ENCODE data around the gene TFB1M.
A peak's percentile ranks its signal among the peaks of the same experiment; 100 is the strongest.

Gene TFB1M

GRCh38 chr6:155333414-155333813, 19.1 kb upstream of the TFB1M start:
- peak overlapping the region; percentile 51 for H3K4me2 ChIP-seq (ENCODE audit: low read length)
- no peak overlapping the region for H3K4me3 ChIP-seq (ENCODE audit: low read length)
- TF ChIP-seq CTCF (IDR thresholded peaks at IDR 0.05; ENCODE audit: low read depth, low read length) (no peak), EZH2phosphoT487 (IDR thresholded peaks at IDR 0.05; ENCODE audit: low read depth) (no peak)
- H3K27me3 ChIP-seq (ENCODE audit: low read depth, low read length) = no peaks in the 10 kb centered on the region
- no peaks in the 10 kb centered on the region for H3K36me3 ChIP-seq (replicated peaks; ENCODE audit: low read depth, low read length)
- H3K27ac ChIP-seq (ENCODE audit: low read length) = no peak overlapping the region
- H2AFZ ChIP-seq (ENCODE audit: low read depth, low read length) = peak overlapping the region; percentile 70; the same call in 1 of the 2 replicates
- H3K4me1 ChIP-seq (ENCODE audit: low read length) = peaks cover 9% of the 10 kb centered on the region
- H3K79me2 ChIP-seq (ENCODE audit: low read length) = no peaks in the 10 kb centered on the region
- no peaks in the 10 kb centered on the region for H4K20me1 ChIP-seq (ENCODE audit: insufficient read depth, low read length)
- H3K9me3 ChIP-seq (ENCODE audit: insufficient read depth, low read length) = no peaks in the 10 kb centered on the region
- H3K9ac ChIP-seq (ENCODE audit: low read length) = 0 out of 2 replicates have a peak overlapping the region, but pooled peaks have one; percentile 10

GRCh38 chr6:155330922-155331321, 16.6 kb upstream of the TFB1M start:
- no peaks in the 10 kb centered on the region for H4K20me1 ChIP-seq (ENCODE audit: insufficient read depth, low read length)
- no peak overlapping the region for H3K4me3 ChIP-seq (ENCODE audit: low read length)
- H3K27ac ChIP-seq (ENCODE audit: low read length) = no peak overlapping the region
- H3K36me3 ChIP-seq (replicated peaks; ENCODE audit: low read depth, low read length) = no peaks in the 10 kb centered on the region
- H3K9me3 ChIP-seq (ENCODE audit: insufficient read depth, low read length) = no peaks in the 10 kb centered on the region
- H3K4me1 ChIP-seq (ENCODE audit: low read length) = peaks cover 9% of the 10 kb centered on the region
- no peak overlapping the region for H2AFZ ChIP-seq (ENCODE audit: low read depth, low read length)
- no peak overlapping the region for H3K9ac ChIP-seq (ENCODE audit: low read length)
- H3K27me3 ChIP-seq (ENCODE audit: low read depth, low read length) = no peaks in the 10 kb centered on the region
- no peak for TF ChIP-seq CTCF (IDR thresholded peaks at IDR 0.05; ENCODE audit: low read depth, low read length)
- no peaks in the 10 kb centered on the region for H3K79me2 ChIP-seq (ENCODE audit: low read length)
- no peak overlapping the region for H3K4me2 ChIP-seq (ENCODE audit: low read length)

GRCh38 chr6:155330133-155330734, 15.9 kb upstream of the TFB1M start:
- Histone ChIP-seq H3K36me3 (replicated peaks; ENCODE audit: low read depth, low read length) (no peaks in the 10 kb centered on the region), H2AFZ (ENCODE audit: low read depth, low read length) (no peak overlapping the region), H3K9me3 (ENCODE audit: insufficient read depth, low read length) (no peaks in the 10 kb centered on the region), H3K27me3 (ENCODE audit: low read depth, low read length) (no peaks in the 10 kb centered on the region), H4K20me1 (ENCODE audit: insufficient read depth, low read length) (no peaks in the 10 kb centered on the region), H3K4me3 (ENCODE audit: low read length) (no peak overlapping the region), H3K4me1 (ENCODE audit: low read length) (peaks cover 9% of the 10 kb centered on the region), H3K9ac (ENCODE audit: low read length) (no peak overlapping the region), H3K4me2 (ENCODE audit: low read length) (no peak overlapping the region), H3K79me2 (ENCODE audit: low read length) (no peaks in the 10 kb centered on the region), H3K27ac (ENCODE audit: low read length) (no peak overlapping the region)
- no peak for TF ChIP-seq EZH2phosphoT487 (IDR thresholded peaks at IDR 0.05; ENCODE audit: low read depth)
- TF ChIP-seq CTCF (IDR thresholded peaks at IDR 0.05; ENCODE audit: low read depth, low read length) = no peak

- H3K27me3 ChIP-seq (ENCODE audit: low read depth, low read length) = no peaks in the 10 kb centered on the region
- no peaks in the 10 kb centered on the region for H3K36me3 ChIP-seq (replicated peaks; ENCODE audit: low read depth, low read length)
- no peaks in the 10 kb centered on the region for H3K79me2 ChIP-seq (ENCODE audit: low read length)
These were observed 15.3 kb upstream of the TFB1M start for GRCh38 chr6:155329460-155330132.

More at GRCh38 chr6:155329460-155330132, 15.3 kb upstream of the TFB1M start:
- Histone ChIP-seq H3K4me1 (ENCODE audit: low read length) (peaks cover 9% of the 10 kb centered on the region), H3K9ac (ENCODE audit: low read length) (no peak overlapping the region), H4K20me1 (ENCODE audit: insufficient read depth, low read length) (no peaks in the 10 kb centered on the region), H3K27ac (ENCODE audit: low read length) (no peak overlapping the region), H3K9me3 (ENCODE audit: insufficient read depth, low read length) (no peaks in the 10 kb centered on the region), H3K4me2 (ENCODE audit: low read length) (no peak overlapping the region), H2AFZ (ENCODE audit: low read depth, low read length) (no peak overlapping the region), H3K4me3 (ENCODE audit: low read length) (no peak overlapping the region)
- TF ChIP-seq CTCF (IDR thresholded peaks at IDR 0.05; ENCODE audit: low read depth, low read length) (no peak), EZH2phosphoT487 (IDR thresholded peaks at IDR 0.05; ENCODE audit: low read depth) (no peak)
